Measurements from ENCODE around the gene GRIA1. TPM values are rescaled to one million over a fixed set of nuclear protein-coding genes. Genes with fewer than 3 reads are reported as not detected.

The GRIA1 gene
- total RNA-seq, 1 donor from 2014 or later: not detected

GRCh38 chr5:153498516-153498915, 8.0 kb downstream of the GRIA1 start:
- no peak for DNase-seq (ENCODE audit: low spot score)

DNA sequence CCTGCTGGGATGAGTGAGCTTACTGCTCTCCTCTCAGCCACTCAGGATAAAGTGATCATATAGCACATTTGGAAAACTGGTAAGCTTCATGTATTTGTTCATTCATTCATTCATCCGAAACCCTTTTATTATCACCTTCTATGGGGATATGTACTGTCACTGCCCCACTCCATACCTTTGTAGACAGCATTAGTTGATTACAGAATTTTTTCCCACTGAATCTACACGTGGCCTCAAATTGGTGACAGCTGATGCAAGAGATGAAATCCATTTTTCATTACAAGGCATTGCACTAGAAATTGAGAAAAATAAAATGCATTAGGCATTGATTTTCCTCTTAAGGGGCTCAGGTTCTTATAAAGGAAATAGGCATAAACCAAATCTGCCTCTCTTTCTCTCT, 9.7 kb downstream of the GRIA1 start:
- DNase-seq (ENCODE audit: low spot score): no peak

- DNase-seq (ENCODE audit: low spot score): no peak
Observed at GRCh38 chr5:153504726-153505125, 14.3 kb downstream of the GRIA1 start.

DNA sequence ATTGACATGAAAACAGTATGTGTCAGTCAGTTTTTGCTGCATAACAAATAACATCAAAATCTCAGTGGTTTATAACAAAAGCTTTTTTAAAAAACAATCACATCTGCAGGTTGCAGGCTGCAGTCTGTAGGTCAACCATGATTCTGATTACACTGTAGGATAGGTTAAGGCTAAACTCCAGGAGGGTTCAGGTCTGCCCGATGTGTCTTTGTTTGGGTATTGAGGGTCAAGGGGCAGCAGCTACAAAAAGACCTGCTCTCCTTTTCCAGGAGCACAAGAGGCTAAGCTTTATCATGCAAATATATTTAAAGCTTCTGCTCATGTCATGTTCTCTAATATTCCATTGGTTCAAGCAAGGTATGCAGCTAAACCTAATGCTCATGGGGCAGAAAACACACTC, 18.2 kb downstream of the GRIA1 start:
- no peak for DNase-seq (ENCODE audit: low spot score)

GRCh38 chr5:153511622-153512021, 21.2 kb downstream of the GRIA1 start:
- DNase-seq (ENCODE audit: low spot score): no peak

GRCh38 chr5:153513156-153513555, 22.7 kb downstream of the GRIA1 start:
- DNase-seq (ENCODE audit: low spot score): no peak

DNA sequence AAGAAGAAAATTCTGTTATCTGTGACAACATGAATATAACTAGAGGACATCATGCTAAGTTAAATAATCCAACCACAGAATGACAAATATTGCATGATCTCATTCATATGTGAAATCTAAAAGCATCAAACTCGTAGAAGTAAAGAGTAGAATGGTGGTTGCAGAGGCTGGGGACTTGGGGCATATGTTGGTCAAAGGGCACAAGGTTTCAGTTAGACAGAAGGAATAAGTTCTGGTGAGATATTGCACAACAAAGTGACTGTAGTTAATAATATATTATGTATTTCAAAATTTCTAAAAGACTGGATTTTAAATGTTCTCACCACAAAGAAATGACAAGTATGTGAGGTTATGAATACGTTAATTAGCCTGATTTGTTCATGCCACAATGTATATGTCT, 24.8 kb downstream of the GRIA1 start:
- no peak for DNase-seq (ENCODE audit: low spot score)

DNA sequence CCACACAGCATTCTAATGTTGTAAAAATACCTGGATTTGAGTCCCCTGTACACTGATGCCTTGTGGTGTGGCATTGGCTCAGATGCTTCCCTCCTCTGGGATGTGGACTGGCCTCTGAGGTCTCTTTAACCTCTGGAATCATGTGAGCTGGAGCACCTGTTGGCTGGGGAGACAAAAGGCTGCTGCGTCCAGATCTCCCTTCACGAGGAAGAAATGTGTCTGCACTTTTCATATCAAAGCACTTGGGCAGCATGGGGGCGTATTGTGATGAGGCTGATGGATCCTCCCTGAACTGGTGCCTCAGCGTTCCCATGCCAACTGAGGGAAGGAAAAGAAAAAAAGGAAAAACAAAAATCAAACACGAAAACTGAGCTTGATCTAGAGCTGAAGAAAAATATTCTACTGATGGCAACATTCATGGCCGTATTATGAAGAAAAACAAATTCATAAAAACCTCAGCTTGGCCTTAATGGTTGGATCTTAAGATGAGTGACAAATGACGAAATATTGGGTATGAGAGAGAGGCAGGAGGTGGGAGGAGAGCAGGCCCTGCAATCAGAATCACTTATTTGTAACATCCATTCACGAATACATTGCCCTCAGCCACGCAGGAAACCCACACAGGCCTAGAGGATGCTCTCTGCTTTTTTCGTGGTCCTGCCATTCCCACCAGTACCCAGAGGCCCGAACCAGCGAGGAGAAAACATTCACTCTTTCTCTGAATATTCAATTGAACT, 26.2 kb downstream of the GRIA1 start:
- DNase-seq (ENCODE audit: low spot score): no peak

DNA sequence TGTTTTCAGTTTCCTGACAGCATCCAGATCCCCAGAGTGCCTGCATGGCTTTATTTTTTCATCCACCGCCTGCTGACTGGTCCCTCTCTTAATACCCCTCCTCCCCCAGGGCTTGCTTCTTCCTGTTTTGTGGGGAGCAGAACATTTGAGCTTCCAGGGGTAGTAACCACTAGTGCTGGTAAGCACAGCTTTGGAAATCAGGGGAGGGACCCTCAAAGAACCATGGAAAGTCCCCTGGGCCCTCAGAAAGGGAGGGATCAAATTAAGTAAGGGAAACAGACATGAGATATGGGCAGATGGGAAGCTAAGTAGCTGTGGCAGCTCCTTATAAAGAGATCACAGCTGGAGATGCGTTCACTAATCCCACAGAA, 26.8 kb downstream of the GRIA1 start:
- no peak for DNase-seq (ENCODE audit: low spot score)

GRCh38 chr5:153520137-153520536, 29.7 kb downstream of the GRIA1 start:
- DNase-seq (ENCODE audit: low spot score): no peak

DNA sequence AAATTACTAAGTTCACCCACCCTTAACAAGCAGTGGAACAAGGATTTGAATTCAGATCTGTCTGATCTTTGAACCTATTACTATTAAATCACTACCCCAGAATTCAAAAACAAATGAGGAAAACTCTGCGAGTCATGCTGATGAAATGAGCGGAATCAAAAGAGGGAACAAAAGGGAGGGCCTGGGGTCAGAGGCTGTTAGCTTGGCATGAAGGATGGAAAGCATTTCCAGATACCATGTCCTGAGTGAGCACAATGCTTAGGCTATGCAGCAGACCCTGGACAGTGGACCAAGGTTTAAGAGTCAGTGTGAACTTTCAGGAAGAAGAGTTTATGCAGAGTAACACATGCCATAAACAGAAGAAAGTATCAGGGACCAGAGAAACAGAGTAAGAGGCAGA, 30.5 kb downstream of the GRIA1 start:
- DNase-seq (ENCODE audit: low spot score): no peak

- no peak for DNase-seq (ENCODE audit: low spot score)
Observed at GRCh38 chr5:153523211-153523610, 32.7 kb downstream of the GRIA1 start.

DNA sequence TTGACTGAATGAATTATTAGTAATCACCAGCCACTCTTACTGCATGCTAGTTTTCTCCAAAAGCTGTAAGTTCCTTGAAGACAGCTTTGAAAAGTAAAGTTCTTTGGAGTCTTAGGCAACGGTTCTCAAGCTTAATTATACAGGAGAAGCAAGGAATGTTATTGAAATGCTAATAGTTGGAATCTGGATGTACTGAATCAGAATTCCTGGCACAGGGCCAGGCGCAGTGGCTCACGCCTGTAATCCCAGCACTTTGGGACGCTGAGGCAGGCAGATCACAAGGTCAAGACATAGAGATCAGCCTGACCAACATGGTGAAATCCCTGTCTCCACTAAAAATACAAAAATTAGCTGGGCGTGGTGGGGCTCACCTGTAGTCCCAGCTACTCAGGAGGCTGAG, 33.4 kb downstream of the GRIA1 start:
- no peak for DNase-seq (ENCODE audit: low spot score)

DNA sequence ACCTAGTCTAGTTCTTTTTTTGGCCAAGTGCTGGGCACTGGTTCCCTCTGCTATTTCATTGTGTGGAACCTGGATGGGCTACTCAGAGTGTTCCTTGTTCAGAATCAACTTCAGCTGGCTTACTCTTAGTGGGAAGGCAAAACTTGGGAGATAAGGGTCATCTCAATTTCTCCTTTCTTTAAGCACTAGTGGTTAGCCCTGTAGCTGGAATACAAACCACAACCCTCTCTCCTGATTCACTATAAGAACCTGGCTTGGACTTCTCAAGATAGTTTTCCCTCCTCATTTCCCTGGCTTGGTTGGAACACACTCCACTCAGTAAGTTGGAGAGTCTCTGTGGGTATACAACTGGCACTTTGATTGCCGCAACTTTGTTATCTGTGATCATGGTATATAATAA, 35.1 kb downstream of the GRIA1 start:
- DNase-seq (ENCODE audit: low spot score): no peak

- DNase-seq (ENCODE audit: low spot score): no peak
Observed at GRCh38 chr5:153530357-153531143, 40.1 kb downstream of the GRIA1 start.

DNA sequence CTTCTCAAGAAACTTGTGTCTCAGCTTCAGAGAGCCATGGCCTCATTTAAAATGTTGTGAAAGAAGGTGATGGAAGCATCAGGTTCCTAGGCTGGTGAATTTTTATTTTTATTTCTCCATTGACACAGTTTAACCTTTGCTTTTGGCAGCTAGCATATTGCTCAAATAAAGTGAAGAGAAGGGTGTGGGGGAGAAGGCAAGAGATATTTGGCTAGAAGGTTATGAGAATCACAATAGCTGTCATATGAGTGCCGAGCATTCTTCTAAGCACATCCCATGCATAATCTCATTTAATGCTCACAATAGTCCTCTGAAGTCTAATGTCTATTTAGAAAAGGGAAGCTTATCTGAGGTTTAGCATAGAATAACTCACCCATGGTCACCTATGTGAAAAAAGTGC, 43.1 kb downstream of the GRIA1 start:
- DNase-seq (ENCODE audit: low spot score): no peak

DNA sequence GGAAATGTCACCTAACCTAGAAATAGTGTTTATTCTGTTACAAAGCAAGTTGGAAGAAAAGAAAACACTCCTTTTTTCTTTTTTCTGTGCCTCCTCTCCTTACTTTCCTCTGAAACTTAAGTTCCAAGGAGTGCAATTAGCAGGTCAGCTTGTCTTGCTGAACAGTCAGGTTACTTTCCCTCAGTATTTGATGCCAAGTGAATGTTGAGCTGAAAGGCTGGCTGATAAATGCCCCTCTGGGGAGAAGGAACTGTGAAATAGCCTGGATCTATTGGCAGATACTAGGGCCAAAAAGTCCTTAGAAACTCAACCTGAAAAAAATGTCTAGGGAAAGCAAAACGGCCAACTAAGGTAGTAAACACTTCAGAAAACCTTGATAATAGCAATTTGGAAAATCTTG, 43.6 kb downstream of the GRIA1 start:
- no peak for DNase-seq (ENCODE audit: low spot score)

DNA sequence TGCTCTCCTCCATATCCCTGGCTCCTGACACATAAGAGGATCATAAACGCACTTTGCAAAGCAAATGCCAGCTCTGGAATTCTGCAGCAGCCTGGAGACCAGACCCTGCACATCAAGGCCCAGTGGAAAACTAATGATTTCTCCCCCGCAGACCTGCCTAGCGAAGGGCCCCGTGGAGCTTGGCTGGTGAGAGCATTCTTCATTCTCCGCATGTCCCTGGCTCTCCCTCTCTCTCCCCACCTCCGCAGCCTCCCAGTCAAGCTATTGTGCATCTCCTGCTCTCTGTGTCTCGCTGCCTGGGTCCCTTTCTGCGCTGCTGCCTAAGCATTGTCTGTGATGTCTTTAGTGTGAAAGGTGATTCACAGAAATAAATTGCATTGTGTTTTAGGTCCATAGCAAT, 46.7 kb downstream of the GRIA1 start:
- no peak for DNase-seq (ENCODE audit: low spot score)

DNA sequence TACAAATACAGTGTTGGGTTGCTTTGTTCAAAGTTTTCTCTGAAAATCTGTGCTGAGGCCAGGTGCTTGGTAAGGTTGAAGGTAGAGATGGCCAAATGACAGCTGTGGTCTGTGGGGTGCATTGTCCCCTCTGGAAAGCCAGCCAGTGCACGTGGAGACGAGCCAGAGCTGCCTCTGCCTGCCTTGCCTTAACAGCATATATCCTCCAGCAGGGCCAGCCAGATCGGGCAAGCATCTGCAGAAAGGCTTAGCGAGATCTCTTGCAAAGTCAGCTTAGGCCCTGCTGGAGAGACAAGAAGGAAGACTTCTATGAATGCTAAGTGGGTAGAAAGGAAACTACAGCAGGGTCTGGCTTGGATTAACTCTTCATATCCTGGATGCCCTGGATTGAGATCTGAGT, 49.5 kb downstream of the GRIA1 start:
- no peak for DNase-seq (ENCODE audit: low spot score)

GRCh38 chr5:153542536-153542935, 52.1 kb downstream of the GRIA1 start:
- no peak for DNase-seq (ENCODE audit: low spot score)

- DNase-seq (ENCODE audit: low spot score): no peak
Observed at GRCh38 chr5:153543288-153543687, 52.8 kb downstream of the GRIA1 start.

GRCh38 chr5:153543959-153544470, 53.5 kb downstream of the GRIA1 start:
- no peak for DNase-seq (ENCODE audit: low spot score)

GRCh38 chr5:153544706-153545105, 54.2 kb downstream of the GRIA1 start:
- no peak for DNase-seq (ENCODE audit: low spot score)

Measured in ureter (tissue), 1 donor.